A673 (cell line): ENCODE results near the gene CNOT6L. TPM values are rescaled to one million over a fixed set of nuclear protein-coding genes. Genes with fewer than 3 reads are reported as not detected.
A peak's percentile ranks its signal among the peaks of the same experiment; 100 is the strongest.
"Not testable (repeated sequence)": the region's sequence is repeated elsewhere in the genome, so short reads cannot be mapped to it uniquely, and the experiment has no call there.

Source experiments
- Bru-seq: library from RNA; stranded (reverse); fragments of 400-500 nt; gene quantifications from one replicate; lab custom pipeline; 2021; lab: Mats Ljungman, UMichigan
- BruChase-seq, 2 experiments: library from RNA; stranded (reverse); fragments of 400-500 nt; gene quantifications; one replicate each; lab custom pipeline; 2021; lab: Mats Ljungman, UMichigan
- BruUV-seq: library from RNA; stranded (reverse); fragments of 400-500 nt; replicated peaks from 2 replicates; lab custom pipeline; 2021; lab: Mats Ljungman, UMichigan
- CTCF ChIA-PET: fragments of 300-600 bp; sonication (Branson Sonifier 250); formaldehyde crosslinking; loops from one replicate; lab custom pipeline; 2022; ENCODE audit warnings: antibody characterized with exemption; lab: Charles Lee
- POLR2A ChIA-PET: fragments of 300-600 bp; sonication (Branson Sonifier 250); formaldehyde crosslinking; loops from one replicate; lab custom pipeline; 2022; ENCODE audit warnings: antibody characterized with exemption; ENCODE audit not compliant: low non-redundant PET; lab: Charles Lee
- DNase-seq: peaks from one replicate; pipeline ENCODE4 v3.0.0-alpha.2; 2015; ENCODE audit warnings: low spot score
- H3K27ac ChIP-seq: fragments of 200-600 bp; sonication (generic); 2 replicates; pipeline ENCODE4 v1.5.1; 2016; ENCODE audit warnings: mixed run types, low read depth, mild to moderate bottlenecking, mixed read lengths, antibody characterized with exemption, low read length; ENCODE audit not compliant: poor library complexity, severe bottlenecking
- H3K27me3 ChIP-seq: fragments of 200-600 bp; sonication (generic); replicated peaks from 2 replicates; pipeline ENCODE4 v1.6.1; 2017; ENCODE audit warnings: mixed run types, low read depth, mild to moderate bottlenecking, mixed read lengths, antibody characterized with exemption, low read length; ENCODE audit not compliant: insufficient read depth, poor library complexity
- H3K36me3 ChIP-seq: fragments of 200-600 bp; sonication (generic); 2 replicates; pipeline ENCODE4 v1.6.1; 2016; ENCODE audit warnings: mixed run types, mild to moderate bottlenecking, mixed read lengths, antibody characterized with exemption, low read length; ENCODE audit not compliant: insufficient read depth, poor library complexity, severe bottlenecking
- H3K4me1 ChIP-seq: fragments of 200-600 bp; sonication (generic); 2 replicates; pipeline ENCODE4 v1.6.1; 2017; ENCODE audit warnings: mixed run types, mild to moderate bottlenecking, mixed read lengths, antibody characterized with exemption, low read length; ENCODE audit not compliant: insufficient read depth, poor library complexity, severe bottlenecking
- H3K4me3 ChIP-seq: fragments of 200-600 bp; sonication (generic); 2 replicates; pipeline ENCODE4 v1.5.1; 2016; ENCODE audit warnings: low read depth, mixed run types, mild to moderate bottlenecking, mixed read lengths, low read length; ENCODE audit not compliant: poor library complexity, severe bottlenecking
- H3K9me3 ChIP-seq: fragments of 200-600 bp; sonication (generic); 2 replicates; pipeline ENCODE4 v1.6.1; 2016; ENCODE audit warnings: mixed run types, low read depth, mild to moderate bottlenecking, mixed read lengths, antibody characterized with exemption, low read length; ENCODE audit not compliant: poor library complexity, severe bottlenecking
- EZH2 ChIP-seq: fragments of 200-600 bp; sonication (generic); IDR thresholded peaks from 2 replicates; pipeline ENCODE4 v1.6.1; 2017; ENCODE audit warnings: borderline replicate concordance, low read depth, mild to moderate bottlenecking, mixed read lengths, antibody characterized with exemption, low read length; ENCODE audit not compliant: poor library complexity, severe bottlenecking
- intact Hi-C: fragments of 100-400 bp; cut with micrococcal nuclease; formaldehyde crosslinking; loops from one replicate; pipeline ENCODE4 v1.10.0; 2022; ENCODE audit not compliant: unreplicated experiment
- long read RNA-seq: library from polyadenylated mRNA; stranded (forward); transcript quantifications from one replicate; pipeline ENCODE4 v2.0.0, GENCODE V29; 2022
- total RNA-seq: library from RNA; stranded (reverse); gene quantifications from 2 replicates; pipeline ENCODE4 v1.2.3, GENCODE V29; 2021
- TF ChIP-seq, protein P1 (sequence below): fragments of 300-800, 200-600 bp; sonication (generic); conservative IDR thresholded peaks from 2 replicates; pipeline ENCODE4 v1.5.1; 2017; ENCODE audit warnings: low read depth, mild to moderate bottlenecking, antibody characterized with exemption, low read length, moderate library complexity, mixed read lengths

CNOT6L gene
- total RNA-seq: 13.4 and 17.7 TPM in 2 replicates
- Bru-seq, nascent RNA: percentile 68 among the genes with signal in this experiment
- percentile 64 among the genes with signal in this experiment for BruChase-seq, experiment 1, labeled RNA remaining after a 2-hour chase
- percentile 56 among the genes with signal in this experiment for BruChase-seq, experiment 2, labeled RNA remaining after a 6-hour chase
- long read RNA-seq, partial matches to known transcripts: 0 of 3 reads
- long read RNA-seq, other reads (novel, unspliced or antisense): 2 of 3 reads

DNA sequence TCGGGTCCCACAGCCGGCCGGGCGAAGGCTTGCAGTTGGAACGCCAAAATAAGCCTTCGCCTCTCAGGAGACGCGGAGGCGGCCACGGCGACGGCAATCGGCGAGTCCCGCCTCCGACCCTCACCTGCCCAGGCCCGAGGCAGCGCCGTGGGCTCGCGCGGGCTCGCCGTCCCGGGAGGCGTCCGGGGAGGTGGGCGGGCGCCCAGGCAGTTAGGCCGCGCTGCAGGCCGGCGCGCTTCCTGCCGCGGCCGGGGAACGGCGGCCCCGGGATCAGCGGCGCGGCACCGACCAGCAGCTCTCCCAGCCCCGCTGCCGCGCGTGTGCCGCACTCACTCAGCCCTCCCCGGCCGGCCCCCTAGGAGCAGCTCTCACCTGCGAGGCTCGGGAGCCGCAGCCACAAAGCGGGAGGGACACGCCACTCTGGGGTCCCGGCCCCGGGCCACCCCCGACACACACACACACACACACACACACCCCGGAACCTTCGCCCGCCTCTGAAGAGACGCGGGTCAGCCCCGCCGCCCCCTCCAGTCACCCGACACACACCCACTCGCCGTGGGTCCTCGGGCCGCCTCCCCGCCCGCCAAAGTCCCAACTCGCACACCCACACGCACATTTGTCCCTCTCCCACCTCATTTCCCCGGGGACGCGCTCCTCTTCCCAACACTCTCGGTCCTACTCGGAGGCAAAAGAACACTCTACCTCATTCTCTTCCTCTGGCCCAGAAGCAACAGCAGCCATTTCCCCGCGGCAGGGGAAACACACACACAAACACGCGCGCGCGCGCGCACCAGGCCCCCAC is at the start of gene CNOT6L:
TSS of gene CNOT6L (minus strand) at position 767 of the 802 bp plus-strand sequence. CDS start at position 707, 60 bp downstream.
- ChIA-PET CTCF (no interaction called here), POLR2A (no interaction called here)
- intact Hi-C loops: no loop called here
- DNase-seq: peak; percentile 63
- peak within 1 kb of the TSS; percentile 74 for H3K4me3 ChIP-seq
- H3K36me3 ChIP-seq: no peaks in the 10 kb centered on the region
- no TSS peak for BruUV-seq
- no peak for TF ChIP-seq EZH2
- TF ChIP-seq, protein P1, sequence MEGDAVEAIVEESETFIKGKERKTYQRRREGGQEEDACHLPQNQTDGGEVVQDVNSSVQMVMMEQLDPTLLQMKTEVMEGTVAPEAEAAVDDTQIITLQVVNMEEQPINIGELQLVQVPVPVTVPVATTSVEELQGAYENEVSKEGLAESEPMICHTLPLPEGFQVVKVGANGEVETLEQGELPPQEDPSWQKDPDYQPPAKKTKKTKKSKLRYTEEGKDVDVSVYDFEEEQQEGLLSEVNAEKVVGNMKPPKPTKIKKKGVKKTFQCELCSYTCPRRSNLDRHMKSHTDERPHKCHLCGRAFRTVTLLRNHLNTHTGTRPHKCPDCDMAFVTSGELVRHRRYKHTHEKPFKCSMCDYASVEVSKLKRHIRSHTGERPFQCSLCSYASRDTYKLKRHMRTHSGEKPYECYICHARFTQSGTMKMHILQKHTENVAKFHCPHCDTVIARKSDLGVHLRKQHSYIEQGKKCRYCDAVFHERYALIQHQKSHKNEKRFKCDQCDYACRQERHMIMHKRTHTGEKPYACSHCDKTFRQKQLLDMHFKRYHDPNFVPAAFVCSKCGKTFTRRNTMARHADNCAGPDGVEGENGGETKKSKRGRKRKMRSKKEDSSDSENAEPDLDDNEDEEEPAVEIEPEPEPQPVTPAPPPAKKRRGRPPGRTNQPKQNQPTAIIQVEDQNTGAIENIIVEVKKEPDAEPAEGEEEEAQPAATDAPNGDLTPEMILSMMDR: no peak
- H3K27ac ChIP-seq: peak within 1 kb of the TSS; percentile 85
- H3K27me3 ChIP-seq: no peaks in the 10 kb centered on the region
- H3K4me1 ChIP-seq: peaks cover 6% of the 10 kb centered on the region
- H3K9me3 ChIP-seq: no peaks in the 10 kb centered on the region

DNA sequence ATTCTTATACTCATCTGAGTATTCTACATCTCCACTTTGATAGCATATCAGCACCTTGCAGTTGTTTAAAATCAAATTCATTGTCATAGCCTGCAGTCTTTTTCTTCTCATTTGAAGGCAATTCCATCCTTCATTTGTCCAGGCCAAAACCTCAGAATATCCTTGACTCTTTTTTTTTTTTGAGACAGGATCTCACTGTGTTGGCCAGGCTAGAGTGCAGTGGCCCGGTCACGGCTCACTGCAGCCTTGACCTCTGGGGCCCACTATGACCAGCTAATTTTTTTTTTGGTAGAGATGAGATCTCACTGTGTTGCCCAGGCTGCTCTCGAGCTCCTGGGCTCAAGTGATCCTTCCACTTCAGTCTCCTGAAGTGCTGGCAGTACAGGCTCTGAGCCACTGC is 46.1 kb upstream of the CNOT6L start:
- POLR2A ChIA-PET: no interaction called here
- DNase-seq: no peak
- H3K27ac ChIP-seq: no peak overlapping the region
- CTCF ChIA-PET: no interaction called here
- no peak for TF ChIP-seq EZH2
- TF ChIP-seq, protein P1: no peak
- no peaks in the 10 kb centered on the region for H3K27me3 ChIP-seq
- no peak overlapping the region for H3K4me3 ChIP-seq
- no peaks in the 10 kb centered on the region for H3K9me3 ChIP-seq
- intact Hi-C loops: no loop called here
- no peaks in the 10 kb centered on the region for H3K36me3 ChIP-seq
- H3K4me1 ChIP-seq: no peaks in the 10 kb centered on the region
- BruUV-seq: no TSS peak

GRCh38 chr4:77863341-77863740 is 44.2 kb upstream of the CNOT6L start:
- H3K4me1 ChIP-seq, H3K9me3 ChIP-seq, H3K36me3 ChIP-seq, BruUV-seq, intact Hi-C loops, POLR2A ChIA-PET, H3K27me3 ChIP-seq: not testable (repeated sequence)
- CTCF ChIA-PET: interaction anchor here (0.7 kb wide), 1 partner anchor 982 kb away, joined by 6 read pairs; no protein-coding TSS in a partner anchor
- peak; percentile 2 for DNase-seq
- H3K4me3 ChIP-seq: peak overlapping the region; percentile 72
- peak overlapping the region; percentile 91 for H3K27ac ChIP-seq
